Measurements from ENCODE around the gene ABCB6.
A peak's percentile ranks its signal among the peaks of the same experiment; 100 is the strongest.
"Not testable (repeated sequence)": the region's sequence is repeated elsewhere in the genome, so short reads cannot be mapped to it uniquely, and the experiment has no call there.

ABCB6 gene

GRCh38 chr2:219210196-219210885 is 8.4 kb downstream of the ABCB6 start:
- H3K4me1 ChIP-seq (ENCODE audit: control insufficient read depth, insufficient read depth, low read length), result peaks cover 17% of the 10 kb centered on the region
- no peaks in the 10 kb centered on the region for H3K27me3 ChIP-seq (replicated peaks; ENCODE audit: control insufficient read depth, insufficient read depth, low read length)
- no peak overlapping the region for H3K4me3 ChIP-seq (ENCODE audit: low read length)
- H3K9me3 ChIP-seq (ENCODE audit: control insufficient read depth, low read length), result no peaks in the 10 kb centered on the region
- H3K36me3 ChIP-seq (ENCODE audit: control insufficient read depth, insufficient read depth, low read length, severe bottlenecking), result peaks cover 62% of the 10 kb centered on the region
- no peak for DNase-seq (ENCODE audit: low read depth)
- peak overlapping the region; percentile 3 for H3K9ac ChIP-seq (ENCODE audit: low read length)

GRCh38 chr2:219209236-219210195 is 9.2 kb downstream of the ABCB6 start:
- Histone ChIP-seq H3K4me3 (ENCODE audit: low read length) (no peak overlapping the region), H3K9me3 (ENCODE audit: control insufficient read depth, low read length) (no peaks in the 10 kb centered on the region), H3K36me3 (ENCODE audit: control insufficient read depth, insufficient read depth, low read length, severe bottlenecking) (peaks cover 53% of the 10 kb centered on the region), H3K4me1 (ENCODE audit: control insufficient read depth, insufficient read depth, low read length) (peaks cover 17% of the 10 kb centered on the region), H3K27me3 (replicated peaks; ENCODE audit: control insufficient read depth, insufficient read depth, low read length) (no peaks in the 10 kb centered on the region), H3K9ac (ENCODE audit: low read length) (peak overlapping the region; percentile 3)
- DNase-seq (ENCODE audit: low read depth), result no peak

- peak overlapping the region; percentile 93 for H3K9ac ChIP-seq (ENCODE audit: low read length)
- H3K9me3 ChIP-seq (ENCODE audit: control insufficient read depth, low read length), result no peaks in the 10 kb centered on the region
- H3K36me3 ChIP-seq (ENCODE audit: control insufficient read depth, insufficient read depth, low read length, severe bottlenecking), result peaks cover 39% of the 10 kb centered on the region
- peak overlapping the region; percentile 88 for H3K4me3 ChIP-seq (ENCODE audit: low read length)
- peaks cover 17% of the 10 kb centered on the region for H3K4me1 ChIP-seq (ENCODE audit: control insufficient read depth, insufficient read depth, low read length)
- peak; percentile 27 for DNase-seq (ENCODE audit: low read depth)
- no peaks in the 10 kb centered on the region for H3K27me3 ChIP-seq (replicated peaks; ENCODE audit: control insufficient read depth, insufficient read depth, low read length)
Observed at GRCh38 chr2:219207884-219208740, 10.6 kb downstream of the ABCB6 start.

- Histone ChIP-seq H3K9ac (ENCODE audit: low read length) (peak overlapping the region; percentile 93), H3K27me3 (replicated peaks; ENCODE audit: control insufficient read depth, insufficient read depth, low read length) (no peaks in the 10 kb centered on the region), H3K9me3 (ENCODE audit: control insufficient read depth, low read length) (no peaks in the 10 kb centered on the region), H3K4me1 (ENCODE audit: control insufficient read depth, insufficient read depth, low read length) (peaks cover 17% of the 10 kb centered on the region), H3K36me3 (ENCODE audit: control insufficient read depth, insufficient read depth, low read length, severe bottlenecking) (peaks cover 31% of the 10 kb centered on the region), H3K4me3 (ENCODE audit: low read length) (peak overlapping the region; percentile 88)
- no peak for DNase-seq (ENCODE audit: low read depth)
Observed at GRCh38 chr2:219207134-219207883, 11.4 kb downstream of the ABCB6 start.

- Histone ChIP-seq H3K4me1 (ENCODE audit: control insufficient read depth, insufficient read depth, low read length) (peaks cover 17% of the 10 kb centered on the region), H3K36me3 (ENCODE audit: control insufficient read depth, insufficient read depth, low read length, severe bottlenecking) (peaks cover 27% of the 10 kb centered on the region), H3K27me3 (replicated peaks; ENCODE audit: control insufficient read depth, insufficient read depth, low read length) (no peaks in the 10 kb centered on the region), H3K4me3 (ENCODE audit: low read length) (peak within 1 kb of the TSS; percentile 88), H3K9me3 (ENCODE audit: control insufficient read depth, low read length) (no peaks in the 10 kb centered on the region), H3K9ac (ENCODE audit: low read length) (peak within 1 kb of the TSS; percentile 93)
- DNase-seq (ENCODE audit: low read depth), result peak; percentile 98
Observed at GRCh38 chr2:219206328-219207133, 12.2 kb downstream of the ABCB6 start, which contains the start of gene ZFAND2B. ZFAND2B (plus strand) TSS chr2:219206782; CDS start chr2:219206988, 206 bp downstream.

GRCh38 chr2:219205981-219206327 is 12.8 kb downstream of the ABCB6 start:
- Histone ChIP-seq H3K9ac (ENCODE audit: low read length) (peak overlapping the region; percentile 93), H3K27me3 (replicated peaks; ENCODE audit: control insufficient read depth, insufficient read depth, low read length) (no peaks in the 10 kb centered on the region), H3K4me3 (ENCODE audit: low read length) (peak overlapping the region; percentile 88), H3K9me3 (ENCODE audit: control insufficient read depth, low read length) (no peaks in the 10 kb centered on the region), H3K4me1 (ENCODE audit: control insufficient read depth, insufficient read depth, low read length) (peaks cover 17% of the 10 kb centered on the region), H3K36me3 (ENCODE audit: control insufficient read depth, insufficient read depth, low read length, severe bottlenecking) (peaks cover 24% of the 10 kb centered on the region)
- no peak for DNase-seq (ENCODE audit: low read depth)

GRCh38 chr2:219205165-219205538 is 13.6 kb downstream of the ABCB6 start:
- no peaks in the 10 kb centered on the region for H3K27me3 ChIP-seq (replicated peaks; ENCODE audit: control insufficient read depth, insufficient read depth, low read length)
- peaks cover 16% of the 10 kb centered on the region for H3K36me3 ChIP-seq (ENCODE audit: control insufficient read depth, insufficient read depth, low read length, severe bottlenecking)
- peaks cover 17% of the 10 kb centered on the region for H3K4me1 ChIP-seq (ENCODE audit: control insufficient read depth, insufficient read depth, low read length)
- H3K4me3 ChIP-seq (ENCODE audit: low read length), result no peak overlapping the region
- H3K9me3 ChIP-seq (ENCODE audit: control insufficient read depth, low read length), result no peaks in the 10 kb centered on the region
- H3K9ac ChIP-seq (ENCODE audit: low read length), result no peak overlapping the region
- no peak for DNase-seq (ENCODE audit: low read depth)

GRCh38 chr2:219204425-219205164 is 14.2 kb downstream of the ABCB6 start:
- peaks cover 20% of the 10 kb centered on the region for H3K4me1 ChIP-seq (ENCODE audit: control insufficient read depth, insufficient read depth, low read length)
- H3K9me3 ChIP-seq (ENCODE audit: control insufficient read depth, low read length), result no peaks in the 10 kb centered on the region
- peaks cover 11% of the 10 kb centered on the region for H3K36me3 ChIP-seq (ENCODE audit: control insufficient read depth, insufficient read depth, low read length, severe bottlenecking)
- no peaks in the 10 kb centered on the region for H3K27me3 ChIP-seq (replicated peaks; ENCODE audit: control insufficient read depth, insufficient read depth, low read length)
- no peak overlapping the region for H3K9ac ChIP-seq (ENCODE audit: low read length)
- no peak for DNase-seq (ENCODE audit: low read depth)
- H3K4me3 ChIP-seq (ENCODE audit: low read length), result no peak overlapping the region

GRCh38 chr2:219201331-219201730 is 17.4 kb downstream of the ABCB6 start:
- H3K36me3 ChIP-seq (ENCODE audit: control insufficient read depth, insufficient read depth, low read length, severe bottlenecking); H3K4me3 ChIP-seq (ENCODE audit: low read length): not testable (repeated sequence)

More at GRCh38 chr2:219201331-219201730, 17.4 kb downstream of the ABCB6 start:
- not testable (repeated sequence) for H3K27me3 ChIP-seq (replicated peaks; ENCODE audit: control insufficient read depth, insufficient read depth, low read length); H3K9ac ChIP-seq (ENCODE audit: low read length); DNase-seq (ENCODE audit: low read depth); H3K9me3 ChIP-seq (ENCODE audit: control insufficient read depth, low read length)
- peaks cover 11% of the 10 kb centered on the region for H3K4me1 ChIP-seq (ENCODE audit: control insufficient read depth, insufficient read depth, low read length)
